Lower leg skin (tissue), 3 donors: ENCODE measurements around the gene CALN1.

Experiments
- POLR2A ChIP-seq, 2 donors: fragments of 450-650 bp; IDR thresholded peaks; one replicate each; pipeline ENCODE4 v1.6.1; 2016 to 2017; ENCODE audit warnings: antibody characterized with exemption in 2 of 2, mild to moderate bottlenecking in 1 of 2, moderate library complexity in 1 of 2
- TF ChIP-seq, protein P1 (sequence below), 3 donors: fragments of 450-650 bp; IDR thresholded peaks; one replicate each; pipeline ENCODE4 v1.5.1; 2016; ENCODE audit warnings: antibody characterized with exemption in 3 of 3, mild to moderate bottlenecking in 3 of 3, moderate library complexity in 2 of 3

DNA sequence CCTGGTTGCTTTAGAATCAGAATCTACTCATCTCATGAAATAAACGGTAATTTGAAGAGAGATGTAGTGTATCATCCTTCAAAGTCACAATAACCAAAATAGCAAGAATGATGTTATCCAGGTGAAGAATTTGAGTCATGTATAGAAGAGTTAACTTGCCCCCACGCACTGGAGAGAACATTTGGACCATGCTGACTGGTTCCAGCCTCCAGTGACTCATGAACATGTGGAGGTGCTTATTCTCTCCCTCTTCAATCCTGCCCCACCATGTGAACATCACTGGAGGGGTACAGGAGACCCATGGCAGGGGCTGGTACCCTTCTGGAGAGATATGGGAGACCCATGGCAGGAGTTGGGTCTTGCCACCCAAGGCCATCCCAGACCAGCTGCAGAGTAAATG lies 427.8 kb downstream of the CALN1 start:
- TF ChIP-seq, protein P1, sequence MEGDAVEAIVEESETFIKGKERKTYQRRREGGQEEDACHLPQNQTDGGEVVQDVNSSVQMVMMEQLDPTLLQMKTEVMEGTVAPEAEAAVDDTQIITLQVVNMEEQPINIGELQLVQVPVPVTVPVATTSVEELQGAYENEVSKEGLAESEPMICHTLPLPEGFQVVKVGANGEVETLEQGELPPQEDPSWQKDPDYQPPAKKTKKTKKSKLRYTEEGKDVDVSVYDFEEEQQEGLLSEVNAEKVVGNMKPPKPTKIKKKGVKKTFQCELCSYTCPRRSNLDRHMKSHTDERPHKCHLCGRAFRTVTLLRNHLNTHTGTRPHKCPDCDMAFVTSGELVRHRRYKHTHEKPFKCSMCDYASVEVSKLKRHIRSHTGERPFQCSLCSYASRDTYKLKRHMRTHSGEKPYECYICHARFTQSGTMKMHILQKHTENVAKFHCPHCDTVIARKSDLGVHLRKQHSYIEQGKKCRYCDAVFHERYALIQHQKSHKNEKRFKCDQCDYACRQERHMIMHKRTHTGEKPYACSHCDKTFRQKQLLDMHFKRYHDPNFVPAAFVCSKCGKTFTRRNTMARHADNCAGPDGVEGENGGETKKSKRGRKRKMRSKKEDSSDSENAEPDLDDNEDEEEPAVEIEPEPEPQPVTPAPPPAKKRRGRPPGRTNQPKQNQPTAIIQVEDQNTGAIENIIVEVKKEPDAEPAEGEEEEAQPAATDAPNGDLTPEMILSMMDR (IDR thresholded peaks at IDR 0.05) = no peak
- no peak for TF ChIP-seq POLR2A (IDR thresholded peaks at IDR 0.05)
